ENCODE measurements around the gene ZNF562.
"Not testable (repeated sequence)": the region's sequence is repeated elsewhere in the genome, so short reads cannot be mapped to it uniquely, and the experiment has no call there.

- TF ChIP-seq CTCF (IDR thresholded peaks at IDR 0.05; ENCODE audit: low read length); EZH2 (optimal IDR thresholded peaks at IDR 0.05; ENCODE audit: low read depth, low read length); EZH2phosphoT487 (IDR thresholded peaks at IDR 0.05; ENCODE audit: low read length): not testable (repeated sequence)
Measured at GRCh38 chr19:9690301-9690700, 15.4 kb upstream of the ZNF562 start.
